MCF 10A (cell line): Measurements from ENCODE around the gene CTTNBP2NL. TPM values are rescaled to one million over a fixed set of nuclear protein-coding genes. Genes with fewer than 3 reads are reported as not detected.

ENCODE experiments used
- BruUV-seq: library from RNA; stranded (reverse); fragments of 400-500 nt; replicated peaks from 2 replicates; lab custom pipeline; 2021; lab: Mats Ljungman, UMichigan
- CTCF ChIA-PET: fragments of 300-600 bp; sonication (Branson Sonifier 250); formaldehyde crosslinking; extraction: SDS; loops from one replicate; lab custom pipeline; 2021; ENCODE audit warnings: antibody characterized with exemption, inconsistent platforms; lab: Yijun Ruan, JAX
- POLR2A ChIA-PET: fragments of 300-600, 350-650 bp; sonication (Branson Sonifier 250); formaldehyde crosslinking; extraction: SDS; loops from one replicate; lab custom pipeline; 2020; ENCODE audit warnings: antibody characterized with exemption, inconsistent platforms; lab: Yijun Ruan, JAX
- DNase-seq: peaks from one replicate; pipeline ENCODE4 v3.0.0-alpha.2; 2018; ENCODE audit not compliant: unreplicated experiment
- H3K27ac Mint-ChIP-seq: one replicate; pipeline ENCODE4 v1.8.0; 2022; ENCODE audit warnings: mild to moderate bottlenecking, low read depth, mixed read lengths; ENCODE audit not compliant: unreplicated experiment
- H3K27me3 Mint-ChIP-seq: one replicate; pipeline ENCODE4 v1.8.0; 2022; ENCODE audit warnings: mixed read lengths; ENCODE audit not compliant: insufficient read depth, unreplicated experiment
- H3K36me3 Mint-ChIP-seq: one replicate; pipeline ENCODE4 v1.8.0; 2022; ENCODE audit warnings: mild to moderate bottlenecking, moderate library complexity, mixed read lengths; ENCODE audit not compliant: insufficient read depth, unreplicated experiment
- H3K4me1 Mint-ChIP-seq: one replicate; pipeline ENCODE4 v1.8.0; 2022; ENCODE audit warnings: mixed read lengths; ENCODE audit not compliant: insufficient read depth, unreplicated experiment
- H3K4me3 Mint-ChIP-seq: one replicate; pipeline ENCODE4 v1.8.0; 2022; ENCODE audit warnings: mild to moderate bottlenecking, moderate library complexity, mixed read lengths; ENCODE audit not compliant: unreplicated experiment
- H3K9me3 Mint-ChIP-seq: one replicate; pipeline ENCODE4 v1.8.0; 2022; ENCODE audit warnings: mixed read lengths; ENCODE audit not compliant: unreplicated experiment
- intact Hi-C: fragments of 100-400 bp; cut with micrococcal nuclease; formaldehyde crosslinking; loops from 2 replicates; pipeline ENCODE4 v1.14.1; 2022
- total RNA-seq: library from RNA; stranded (reverse); gene quantifications from 2 replicates; pipeline ENCODE4 v1.2.3, GENCODE V29; 2022
- TF ChIP-seq, protein P1 (sequence below): fragments of 200-600 bp; IDR thresholded peaks from one replicate; pipeline ENCODE4 v1.8.0; 2022; ENCODE audit warnings: antibody characterized with exemption, mild to moderate bottlenecking; ENCODE audit not compliant: unreplicated experiment

The CTTNBP2NL gene
- total RNA-seq, 1 experiment from 2014 or later = 48.8 TPM

DNA sequence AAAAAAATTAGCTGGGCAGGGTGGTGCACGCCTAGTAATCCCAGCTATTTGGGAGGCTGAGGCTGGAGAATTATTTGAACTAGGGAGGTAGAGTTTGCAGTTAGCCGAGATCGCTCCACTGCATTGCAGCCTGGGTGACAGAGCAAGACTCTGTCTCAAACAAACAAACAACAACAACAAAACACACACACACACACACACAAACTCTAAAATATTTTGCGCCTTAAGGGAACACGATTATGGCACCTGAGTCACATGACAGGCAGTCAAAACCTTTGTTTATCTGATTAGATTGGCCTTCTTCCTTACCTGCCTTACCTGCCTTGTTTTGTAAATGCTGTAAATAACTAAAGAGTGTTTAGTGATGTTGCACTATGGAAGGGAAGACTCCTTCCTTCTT lies 92.1 kb downstream of the CTTNBP2NL start:
- Mint-ChIP-seq H3K4me1 (no peaks in the 10 kb centered on the region), H3K36me3 (no peaks in the 10 kb centered on the region), H3K4me3 (no peak overlapping the region), H3K27ac (no peak overlapping the region), H3K27me3 (no peaks in the 10 kb centered on the region), H3K9me3 (no peaks in the 10 kb centered on the region)
- TF ChIP-seq, protein P1, sequence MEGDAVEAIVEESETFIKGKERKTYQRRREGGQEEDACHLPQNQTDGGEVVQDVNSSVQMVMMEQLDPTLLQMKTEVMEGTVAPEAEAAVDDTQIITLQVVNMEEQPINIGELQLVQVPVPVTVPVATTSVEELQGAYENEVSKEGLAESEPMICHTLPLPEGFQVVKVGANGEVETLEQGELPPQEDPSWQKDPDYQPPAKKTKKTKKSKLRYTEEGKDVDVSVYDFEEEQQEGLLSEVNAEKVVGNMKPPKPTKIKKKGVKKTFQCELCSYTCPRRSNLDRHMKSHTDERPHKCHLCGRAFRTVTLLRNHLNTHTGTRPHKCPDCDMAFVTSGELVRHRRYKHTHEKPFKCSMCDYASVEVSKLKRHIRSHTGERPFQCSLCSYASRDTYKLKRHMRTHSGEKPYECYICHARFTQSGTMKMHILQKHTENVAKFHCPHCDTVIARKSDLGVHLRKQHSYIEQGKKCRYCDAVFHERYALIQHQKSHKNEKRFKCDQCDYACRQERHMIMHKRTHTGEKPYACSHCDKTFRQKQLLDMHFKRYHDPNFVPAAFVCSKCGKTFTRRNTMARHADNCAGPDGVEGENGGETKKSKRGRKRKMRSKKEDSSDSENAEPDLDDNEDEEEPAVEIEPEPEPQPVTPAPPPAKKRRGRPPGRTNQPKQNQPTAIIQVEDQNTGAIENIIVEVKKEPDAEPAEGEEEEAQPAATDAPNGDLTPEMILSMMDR = no peak
- no TSS peak for BruUV-seq
- intact Hi-C loops = no loop called here
- ChIA-PET CTCF (interaction anchor here (0.6 to 1.5 kb wide), 3 partner anchors 22 to 119 kb away, joined by 3 to 5 read pairs (median 4); no protein-coding TSS in a partner anchor), POLR2A (interaction anchor here (0.6 to 0.7 kb wide), 2 partner anchors 10 to 131 kb away, joined by 3 read pairs; partner anchors contain the start of gene ST7L)
- no peak for DNase-seq

DNA sequence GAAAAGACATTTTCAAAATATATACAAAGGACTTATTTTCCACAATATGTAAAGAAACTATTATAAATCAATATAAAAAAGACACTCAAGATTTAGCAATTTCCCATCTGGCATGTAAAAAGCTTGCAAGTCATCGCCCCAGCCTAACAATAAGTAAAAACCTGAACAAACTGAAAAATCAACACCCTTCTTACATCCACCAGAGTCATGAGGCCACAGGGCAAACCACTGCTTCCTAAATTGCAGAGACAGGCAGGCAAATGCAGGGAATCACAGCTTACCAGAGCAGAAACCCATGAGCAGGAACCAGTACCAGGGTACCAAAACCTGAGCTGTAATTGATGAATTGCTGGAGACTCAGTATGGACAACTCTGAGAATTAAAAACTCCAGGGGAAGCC lies 96.1 kb downstream of the CTTNBP2NL start:
- intact Hi-C loops = no loop called here
- H3K36me3 Mint-ChIP-seq = no peaks in the 10 kb centered on the region
- no peaks in the 10 kb centered on the region for H3K4me1 Mint-ChIP-seq
- POLR2A ChIA-PET = interaction anchor here (0.9 kb wide), 1 partner anchor 98 kb away, joined by 3 read pairs; no protein-coding TSS in a partner anchor
- CTCF ChIA-PET = interaction anchor here (1.7 kb wide), 1 partner anchor 122 kb away, joined by 5 read pairs; no protein-coding TSS in a partner anchor
- no peak overlapping the region for H3K4me3 Mint-ChIP-seq
- no peaks in the 10 kb centered on the region for H3K27me3 Mint-ChIP-seq
- no peak for DNase-seq
- no TSS peak for BruUV-seq
- no peaks in the 10 kb centered on the region for H3K9me3 Mint-ChIP-seq
- TF ChIP-seq, protein P1 = no peak
- no peak overlapping the region for H3K27ac Mint-ChIP-seq

DNA sequence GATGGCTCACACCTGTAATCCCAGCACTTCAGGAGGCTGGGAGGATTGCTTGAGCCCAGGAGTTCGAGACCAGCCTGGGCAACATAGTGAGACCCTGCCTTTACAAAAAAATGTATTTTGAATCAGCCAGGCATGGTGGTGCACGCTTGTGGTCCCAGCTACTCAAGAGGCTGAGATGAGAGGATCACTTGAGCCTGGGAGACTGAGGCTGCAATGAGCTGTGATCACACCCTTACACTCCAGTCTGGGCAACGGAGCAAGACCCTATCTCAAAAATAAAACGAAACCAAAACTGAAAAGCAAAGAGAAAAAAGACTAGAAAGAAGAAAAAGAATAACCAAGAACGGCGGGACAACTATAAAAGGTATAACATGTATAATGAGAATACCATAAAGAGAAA lies 97.3 kb downstream of the CTTNBP2NL start:
- intact Hi-C loops = no loop called here
- Mint-ChIP-seq H3K36me3 (no peaks in the 10 kb centered on the region), H3K4me1 (no peaks in the 10 kb centered on the region), H3K27ac (no peak overlapping the region), H3K4me3 (no peak overlapping the region), H3K9me3 (no peaks in the 10 kb centered on the region), H3K27me3 (no peaks in the 10 kb centered on the region)
- no peak for DNase-seq
- ChIA-PET POLR2A (no interaction called here), CTCF (interaction anchor here (0.9 kb wide), 1 partner anchor 27 kb away, joined by 3 read pairs; no protein-coding TSS in a partner anchor)
- TF ChIP-seq, protein P1 = no peak
- BruUV-seq = no TSS peak

DNA sequence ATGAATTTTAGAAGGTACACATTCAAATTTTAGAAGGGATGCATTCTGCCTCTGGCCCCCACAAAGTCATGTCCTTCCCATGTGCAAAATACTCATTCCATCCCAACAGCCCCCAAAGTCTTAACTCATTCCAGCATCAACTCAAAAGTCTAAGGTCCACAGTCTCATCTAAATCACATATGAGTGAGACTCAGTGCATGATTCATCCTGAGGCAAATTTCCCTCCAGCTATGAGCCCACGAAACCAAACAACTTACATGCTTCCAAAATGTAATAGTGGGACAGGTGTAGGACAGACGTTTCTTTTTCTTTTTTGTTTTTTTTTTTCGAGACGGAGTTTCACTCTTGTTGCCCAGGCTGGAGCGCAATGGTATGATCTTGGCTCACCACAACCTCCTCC lies 100.3 kb downstream of the CTTNBP2NL start:
- ChIA-PET POLR2A (interaction anchor here (1.1 kb wide), 1 partner anchor 9 kb away, joined by 3 read pairs; no protein-coding TSS in a partner anchor), CTCF (no interaction called here)
- Mint-ChIP-seq H3K4me3 (no peak overlapping the region), H3K4me1 (no peaks in the 10 kb centered on the region), H3K27me3 (no peaks in the 10 kb centered on the region), H3K36me3 (no peaks in the 10 kb centered on the region), H3K9me3 (no peaks in the 10 kb centered on the region), H3K27ac (no peak overlapping the region)
- no TSS peak for BruUV-seq
- intact Hi-C loops = no loop called here
- TF ChIP-seq, protein P1 = no peak
- DNase-seq = no peak
